Measurements from ENCODE around the gene B4GALNT4. TPM values are rescaled to one million over a fixed set of nuclear protein-coding genes. Genes with fewer than 3 reads are reported as not detected.

B4GALNT4 gene
- total and polyA plus RNA-seq, 2 of the 8 experiments (the other 6 are each of a cell fraction or from before 2014, with no cell fraction given) = 40.9 to 76.3 TPM

GRCh38 chr11:426851-427250, 57.6 kb downstream of the B4GALNT4 start (continued):
- TF ChIP-seq RAD21 (IDR thresholded peaks at IDR 0.05 in 1 of 2, conservative IDR thresholded peaks at IDR 0.05 in 1 of 2; ENCODE audit: low read depth in 2 of 2, low read length in 2 of 2) (no peak), MAX (IDR thresholded peaks at IDR 0.05) (no peak), SP4 (IDR thresholded peaks at IDR 0.05; ENCODE audit: low read length) (no peak), EZH2 (IDR thresholded peaks at IDR 0.05; ENCODE audit: low read depth, low read length, severe bottlenecking) (no peak)
- TF ChIP-seq, protein P1, sequence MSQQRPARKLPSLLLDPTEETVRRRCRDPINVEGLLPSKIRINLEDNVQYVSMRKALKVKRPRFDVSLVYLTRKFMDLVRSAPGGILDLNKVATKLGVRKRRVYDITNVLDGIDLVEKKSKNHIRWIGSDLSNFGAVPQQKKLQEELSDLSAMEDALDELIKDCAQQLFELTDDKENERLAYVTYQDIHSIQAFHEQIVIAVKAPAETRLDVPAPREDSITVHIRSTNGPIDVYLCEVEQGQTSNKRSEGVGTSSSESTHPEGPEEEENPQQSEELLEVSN (IDR thresholded peaks at IDR 0.05) = no peak

Data from H1 (cell line).